COLO668 (cell line): ENCODE results near the gene NKX2-4.
"Not testable (repeated sequence)": the region's sequence is repeated elsewhere in the genome, so short reads cannot be mapped to it uniquely, and the experiment has no call there.

Source experiments
- DNase-seq: peaks from one replicate; lab custom pipeline; 2025; ENCODE audit not compliant: unreplicated experiment; lab: John Stamatoyannopoulos, UW

NKX2-4 gene

GRCh38 chr20:21394551-21394950 lies 2.8 kb downstream of the NKX2-4 start:
- DNase-seq, result no peak

GRCh38 chr20:21393816-21394519 lies 3.4 kb downstream of the NKX2-4 start:
- DNase-seq, result no peak

GRCh38 chr20:21393166-21393565 lies 4.2 kb downstream of the NKX2-4 start:
- DNase-seq, result no peak

DNA sequence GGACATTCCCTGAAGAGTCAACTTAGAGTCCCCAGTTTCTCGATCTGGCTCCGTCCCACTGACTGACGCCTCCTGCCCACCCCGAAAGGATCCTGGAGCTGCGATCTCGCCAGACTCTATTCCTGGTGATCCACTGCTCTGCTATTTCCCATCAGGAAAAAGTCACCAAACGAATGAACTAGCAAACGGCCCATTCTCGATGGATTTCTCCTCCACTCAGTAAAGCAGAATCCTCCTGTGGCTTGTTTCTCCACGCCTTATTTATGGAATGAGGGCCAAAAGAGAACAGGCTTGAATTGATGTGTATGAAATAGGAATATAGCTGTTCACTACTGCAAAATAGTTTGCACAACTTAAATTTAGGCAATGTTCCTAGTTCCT lies 5.4 kb downstream of the NKX2-4 start:
- DNase-seq, result no peak

DNA sequence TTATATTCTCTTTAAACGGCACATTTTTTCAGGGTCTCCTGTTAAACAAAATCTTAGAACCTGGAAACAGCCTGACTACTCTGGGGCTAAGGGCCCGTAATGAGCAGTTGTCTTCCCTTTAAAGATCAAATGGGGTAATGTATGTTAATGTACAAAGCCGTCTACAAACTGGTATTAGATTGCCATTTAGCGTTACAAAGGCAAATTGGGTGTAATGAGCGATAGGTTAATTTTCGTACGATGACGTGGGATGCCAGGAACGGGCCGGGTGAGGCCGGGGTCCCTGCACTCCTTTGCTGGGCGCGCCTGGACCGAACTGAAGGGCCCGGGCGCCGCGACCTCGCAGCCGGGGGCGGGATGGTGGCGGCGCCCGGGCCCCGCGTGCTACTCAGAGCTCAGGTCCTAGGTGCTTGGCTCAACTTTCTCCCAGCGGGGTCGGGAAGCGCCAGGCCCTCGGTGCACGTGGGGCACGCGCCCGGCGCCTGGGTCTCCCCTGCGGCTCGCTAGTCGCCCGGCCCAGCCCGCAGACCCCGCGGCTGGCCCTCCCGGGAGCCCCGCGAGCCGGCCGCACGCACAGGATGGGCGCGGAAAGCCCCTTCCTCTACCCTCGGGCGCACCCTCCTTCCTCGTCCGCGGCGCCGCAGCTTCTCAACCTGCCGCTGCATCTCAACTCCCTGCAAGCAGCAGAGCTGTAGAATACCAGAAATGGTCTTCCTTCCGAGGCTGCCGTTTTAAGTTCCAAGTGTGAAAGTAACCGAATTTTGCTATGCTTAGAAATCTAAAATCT lies 5.9 kb downstream of the NKX2-4 start:
- no peak for DNase-seq

DNA sequence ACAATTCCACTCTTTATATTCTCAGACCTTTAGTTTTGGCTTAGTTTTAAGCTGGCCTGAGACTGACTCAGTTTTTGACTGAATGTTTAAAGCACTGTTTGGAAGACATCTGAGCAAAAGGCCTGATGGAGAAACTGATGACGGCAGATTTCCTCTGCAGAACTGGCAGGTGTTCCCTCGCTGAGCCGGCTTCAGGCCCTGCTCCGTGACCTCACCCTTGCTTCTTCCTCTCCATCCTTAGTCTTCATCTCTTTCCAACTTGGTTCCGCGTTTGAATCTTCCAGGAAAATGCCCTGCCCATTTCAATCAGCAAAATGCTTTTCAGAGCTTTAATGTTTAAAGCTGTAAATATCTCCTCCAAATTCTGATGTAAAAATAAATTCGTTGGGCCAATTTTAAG lies 6.6 kb downstream of the NKX2-4 start:
- no peak for DNase-seq

- DNase-seq, result no peak
Observed at GRCh38 chr20:21389368-21389767, 8.0 kb downstream of the NKX2-4 start.

- no peak for DNase-seq
Observed at GRCh38 chr20:21388566-21388965, 8.8 kb downstream of the NKX2-4 start.

- DNase-seq, result peak; percentile 44
Observed at GRCh38 chr20:21387528-21387927, 9.8 kb downstream of the NKX2-4 start.

GRCh38 chr20:21386111-21386510 lies 11.2 kb downstream of the NKX2-4 start:
- no peak for DNase-seq

DNA sequence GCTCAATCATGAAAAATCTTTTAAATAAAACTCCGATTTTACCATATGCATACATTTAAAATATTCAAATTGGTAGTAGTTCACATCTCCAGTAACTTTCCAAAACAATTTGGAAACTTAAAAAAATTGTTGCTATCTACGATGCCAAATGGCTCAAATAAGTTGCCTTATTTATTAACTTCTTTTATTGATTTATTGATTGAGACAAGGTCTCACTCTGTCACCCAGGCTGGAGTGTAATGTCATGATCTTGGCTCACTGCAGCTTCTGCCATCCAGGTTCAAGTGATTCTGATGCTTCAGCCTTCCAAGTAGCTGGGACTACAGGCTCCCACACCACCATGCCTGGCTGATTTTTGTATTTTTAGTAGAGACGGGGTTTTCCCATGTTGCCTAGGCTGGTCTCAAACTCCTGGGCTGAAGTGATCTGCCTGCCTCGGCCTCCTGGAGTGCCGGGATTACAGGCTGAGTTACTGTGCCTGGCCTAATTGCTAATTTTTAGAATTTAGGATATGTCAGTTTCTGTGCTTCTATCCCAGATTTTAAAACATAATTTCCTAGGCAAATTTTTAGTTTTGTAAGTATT lies 12.9 kb downstream of the NKX2-4 start:
- no peak for DNase-seq

DNA sequence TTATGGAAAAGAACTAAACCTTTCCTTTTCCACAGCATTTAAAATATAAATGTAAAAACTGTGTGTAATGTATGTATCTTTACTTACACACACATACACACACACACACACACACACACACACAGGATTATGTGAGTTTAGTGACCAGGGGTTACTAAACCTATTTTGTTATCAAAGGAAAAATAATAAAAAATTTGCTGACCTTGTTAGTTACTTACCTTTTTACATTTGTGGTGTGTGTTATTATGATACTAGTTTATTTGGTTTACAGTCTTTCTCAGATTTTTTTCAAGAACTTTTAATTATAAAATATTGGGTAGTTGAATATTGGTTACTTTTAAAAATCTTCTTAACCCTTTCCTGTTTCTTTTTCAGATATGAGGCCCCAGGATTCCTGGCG lies 15.7 kb downstream of the NKX2-4 start:
- no peak for DNase-seq

- no peak for DNase-seq
Observed at GRCh38 chr20:21380711-21381110, 16.6 kb downstream of the NKX2-4 start.

DNA sequence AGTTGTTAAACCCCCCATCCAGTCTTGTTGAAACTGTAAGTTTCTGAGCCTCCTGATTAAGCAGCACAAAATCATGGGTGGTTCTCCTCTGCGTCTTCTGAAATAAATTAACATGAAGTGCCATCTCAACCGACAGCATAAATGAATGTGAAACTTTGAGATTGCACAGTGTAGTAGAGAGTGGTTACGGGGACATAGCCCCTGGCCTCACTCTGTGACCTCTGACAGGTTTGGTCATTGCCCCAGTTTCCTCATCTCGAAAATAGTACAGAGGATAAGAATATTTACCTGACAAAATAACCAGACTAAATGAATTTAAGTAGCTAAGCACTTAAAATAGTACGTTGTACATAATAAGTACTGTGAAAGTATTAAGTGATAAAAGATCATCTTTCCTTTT lies 19.1 kb downstream of the NKX2-4 start:
- DNase-seq, result no peak

- DNase-seq, result no peak
Observed at GRCh38 chr20:21377701-21378100, 19.6 kb downstream of the NKX2-4 start.

DNA sequence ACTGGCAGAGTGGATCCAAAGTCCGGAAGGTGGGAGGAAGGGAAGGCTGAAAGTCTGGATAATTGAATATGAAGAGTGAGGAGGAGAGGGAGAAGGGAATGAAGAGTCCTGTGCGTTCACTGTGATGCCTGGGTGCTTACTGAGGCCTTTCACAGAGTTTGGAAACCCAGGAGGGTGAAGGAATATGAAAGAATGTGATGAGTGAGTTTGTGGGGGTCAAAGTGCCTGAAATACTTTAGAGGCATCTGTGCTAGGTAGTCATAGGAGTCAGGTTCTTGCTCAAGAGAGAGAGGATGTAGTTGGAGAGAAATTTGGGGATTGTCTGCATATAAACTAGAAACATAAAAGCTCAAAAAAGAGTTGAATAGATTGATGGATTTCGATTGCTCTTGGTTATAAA lies 20.7 kb downstream of the NKX2-4 start:
- DNase-seq, result no peak

DNA sequence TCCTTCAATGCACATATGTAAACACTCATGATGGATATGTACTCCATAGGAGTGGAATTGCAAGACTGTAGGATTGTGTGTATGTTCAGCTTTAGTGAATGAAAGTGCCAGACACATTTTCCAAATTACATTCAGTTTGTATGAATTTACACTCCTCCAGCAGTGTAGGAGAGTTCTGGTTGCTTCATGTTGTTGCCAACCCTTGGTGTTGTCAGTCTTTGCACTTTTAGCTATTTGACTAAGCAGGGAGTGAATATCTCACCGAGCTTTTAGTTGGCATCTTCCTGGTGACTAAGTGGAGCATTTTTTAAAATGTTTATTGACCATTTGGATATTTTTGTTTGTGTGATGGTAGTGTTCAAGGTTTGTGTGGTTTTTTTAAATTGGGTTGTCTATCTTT lies 23.9 kb downstream of the NKX2-4 start:
- no peak for DNase-seq

DNA sequence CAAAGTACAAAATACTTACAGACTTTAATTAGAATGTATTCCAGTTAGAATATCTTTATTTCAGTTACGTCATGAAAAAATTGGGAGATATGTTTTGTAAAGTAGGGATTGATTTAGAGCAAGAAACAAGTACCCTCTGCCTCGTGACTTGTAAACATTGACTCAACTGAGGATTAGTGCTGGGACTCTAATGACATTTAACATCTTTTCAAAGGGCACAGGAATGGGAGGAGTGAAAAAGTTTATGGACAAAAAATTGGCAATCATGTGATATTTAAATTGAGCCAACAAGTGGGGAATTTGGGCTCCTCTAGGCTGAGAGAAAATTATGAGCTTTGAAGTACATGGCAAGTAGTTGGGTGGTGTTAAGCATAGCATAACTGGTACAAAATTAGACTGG lies 25.3 kb downstream of the NKX2-4 start:
- DNase-seq, result no peak

DNA sequence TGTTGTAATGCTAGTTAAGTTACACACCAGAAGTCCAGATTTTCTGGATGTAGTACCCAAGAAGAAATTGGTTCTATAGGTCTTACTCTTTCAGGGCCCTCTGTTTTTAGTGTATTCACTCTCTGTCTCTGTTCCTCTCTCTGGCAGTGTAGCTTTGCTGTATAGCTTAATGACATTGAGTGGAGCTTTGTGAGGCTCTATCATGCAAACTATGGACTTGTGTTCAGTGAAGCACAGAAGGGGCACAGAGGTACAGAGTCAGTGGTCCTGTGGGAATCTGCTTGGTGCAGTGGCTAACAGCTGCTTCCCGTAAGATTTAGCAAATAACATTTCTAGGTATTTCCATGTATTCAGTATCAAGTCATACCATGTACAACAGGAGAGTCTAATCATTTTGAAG lies 26.1 kb downstream of the NKX2-4 start:
- no peak for DNase-seq

DNA sequence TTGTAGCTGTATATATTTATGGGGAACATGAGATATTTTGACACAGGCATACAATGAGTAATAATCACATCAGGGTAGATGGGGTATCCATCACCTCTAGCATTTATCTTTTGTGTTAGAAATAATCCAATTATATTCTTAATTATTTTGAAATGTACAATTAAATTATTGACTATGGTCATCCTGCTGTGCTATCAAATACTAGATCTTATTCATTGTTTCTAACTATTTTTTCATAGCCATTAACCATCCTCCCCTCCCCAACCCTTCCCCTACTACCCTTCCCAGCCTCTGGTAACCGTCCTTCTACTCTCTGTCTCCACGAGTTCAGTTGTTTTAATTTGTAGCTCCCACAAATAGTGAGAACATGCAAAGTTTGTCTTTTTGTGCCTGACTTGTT lies 28.5 kb downstream of the NKX2-4 start:
- no peak for DNase-seq

- DNase-seq, result not testable (repeated sequence)
Observed at GRCh38 chr20:21366273-21366672, 31.1 kb downstream of the NKX2-4 start.

DNA sequence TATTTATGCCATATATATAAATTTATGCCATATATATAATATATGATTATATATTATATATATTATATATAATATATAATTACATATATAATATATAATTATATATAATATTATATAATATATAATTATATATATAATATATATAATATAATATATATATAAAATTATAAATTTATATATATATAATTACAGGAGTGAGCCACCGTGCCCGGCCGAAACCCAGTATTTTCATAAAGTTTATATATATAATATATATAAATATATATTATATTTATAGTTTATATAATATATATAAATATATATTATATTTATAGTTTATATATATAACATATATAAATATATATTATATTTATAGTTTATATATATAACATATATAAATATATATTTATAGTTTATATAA lies 31.6 kb downstream of the NKX2-4 start:
- DNase-seq, result no peak
